NCI-H345 (cell line): ENCODE measurements around the gene ARHGEF10L.

Experiments
- DNase-seq: peaks from one replicate; lab custom pipeline; 2025; lab: John Stamatoyannopoulos, UW

ARHGEF10L gene

DNA sequence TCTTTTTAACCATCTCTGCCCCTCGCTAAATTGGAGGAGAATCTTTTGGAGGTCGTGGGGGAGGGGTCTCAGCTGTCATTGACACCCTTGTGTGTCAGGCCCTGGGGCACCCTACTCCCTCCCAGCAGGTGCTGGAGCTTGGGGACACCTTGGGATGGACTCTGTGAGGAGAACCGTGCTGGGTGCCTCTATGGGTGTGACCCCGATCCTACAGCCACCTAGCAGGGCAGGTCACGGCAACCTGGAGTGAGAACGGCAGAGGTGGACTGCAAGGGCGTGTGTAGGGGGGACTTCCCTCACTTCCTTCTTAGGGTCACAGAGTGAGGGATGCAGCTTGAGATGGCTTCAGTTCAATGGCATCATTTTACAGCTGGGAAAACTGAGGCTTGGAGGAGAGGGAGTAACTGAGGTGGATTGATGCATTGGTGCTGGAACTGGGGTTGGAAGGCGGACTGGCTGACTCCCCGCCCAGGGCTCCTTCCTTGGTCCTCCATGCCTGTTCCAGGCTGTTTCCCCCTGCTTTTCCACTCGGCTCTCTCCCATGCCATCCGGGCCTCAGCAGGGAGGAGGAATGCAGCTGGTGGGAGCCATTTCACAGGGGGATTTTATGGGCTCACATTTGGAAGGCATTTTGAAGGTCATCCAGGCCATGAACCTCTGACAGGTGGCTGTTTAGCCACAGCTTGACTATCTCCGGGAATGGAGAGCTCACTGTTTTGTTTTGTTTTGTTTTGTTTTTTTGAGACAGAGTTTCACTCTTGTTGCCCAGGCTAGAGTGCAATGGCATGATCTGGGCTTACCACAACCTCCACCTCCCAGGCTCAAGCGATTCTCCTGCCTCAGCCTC, 18.8 kb upstream of the ARHGEF10L start:
- no peak for DNase-seq

DNA sequence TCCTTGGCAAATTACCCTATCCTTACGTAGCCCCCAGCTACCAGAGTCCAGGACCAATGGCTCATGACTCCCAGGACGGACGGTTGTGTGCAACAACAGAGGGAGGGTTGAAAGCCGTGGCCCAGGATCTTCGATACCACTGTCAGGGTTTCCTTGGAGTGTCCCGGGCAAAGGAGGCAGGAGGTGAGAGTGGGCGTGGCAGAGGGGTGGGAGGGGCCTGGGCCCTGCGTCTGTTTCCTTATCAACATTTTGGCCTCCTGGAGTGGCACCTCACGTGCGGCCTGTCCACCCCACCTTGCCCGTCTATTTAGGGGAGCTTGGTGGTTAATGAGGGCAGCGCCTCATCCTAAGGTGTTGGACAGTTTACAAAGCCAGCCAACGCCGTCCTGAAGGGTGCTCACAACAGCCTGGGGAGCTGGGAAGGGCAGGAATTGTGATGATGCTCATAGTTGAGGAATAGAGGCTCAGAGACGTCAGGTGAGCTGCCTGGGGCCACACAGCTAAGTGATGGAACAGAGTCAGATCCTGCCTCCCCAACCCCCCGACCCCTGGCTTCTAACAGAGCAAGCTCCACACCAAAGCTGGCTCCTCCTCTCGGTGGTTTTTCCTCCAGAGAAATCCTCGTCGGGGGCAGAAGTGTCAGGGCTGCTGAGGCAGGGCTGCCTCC, 17.4 kb upstream of the ARHGEF10L start:
- no peak for DNase-seq

DNA sequence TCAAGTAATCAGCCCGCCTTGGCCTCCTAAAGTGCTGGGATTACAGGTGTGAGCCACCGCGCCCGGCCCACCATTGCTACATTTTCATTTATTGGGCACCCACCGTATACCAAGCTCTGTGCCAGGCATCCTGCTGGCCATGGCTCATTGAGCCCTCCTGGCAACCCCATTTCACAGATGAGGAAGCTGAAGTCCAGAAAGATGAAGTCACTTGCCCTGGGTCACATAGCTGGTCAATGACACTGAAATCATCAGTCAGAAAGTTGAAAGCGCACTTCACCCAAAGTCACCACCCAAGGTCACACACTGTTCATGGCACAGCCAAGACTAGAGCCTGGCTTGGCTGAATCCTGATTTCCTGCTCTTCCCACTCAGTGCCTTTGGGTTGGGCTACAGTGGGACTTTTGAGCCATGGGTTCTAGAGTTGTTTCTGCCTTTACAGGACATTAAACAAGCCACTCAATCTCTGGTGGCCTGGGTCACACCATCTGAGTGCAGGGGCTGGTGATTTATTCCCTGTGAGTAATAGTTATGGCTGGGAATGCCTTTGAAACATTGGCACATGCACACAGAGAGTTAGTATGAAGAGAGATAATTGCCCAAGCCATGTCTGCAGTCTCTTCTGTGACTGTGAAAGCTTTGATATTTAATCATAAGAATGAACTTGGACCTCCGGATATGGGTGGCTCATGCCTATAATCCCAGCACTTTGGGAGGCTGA, 16.0 kb upstream of the ARHGEF10L start:
- DNase-seq: no peak

DNA sequence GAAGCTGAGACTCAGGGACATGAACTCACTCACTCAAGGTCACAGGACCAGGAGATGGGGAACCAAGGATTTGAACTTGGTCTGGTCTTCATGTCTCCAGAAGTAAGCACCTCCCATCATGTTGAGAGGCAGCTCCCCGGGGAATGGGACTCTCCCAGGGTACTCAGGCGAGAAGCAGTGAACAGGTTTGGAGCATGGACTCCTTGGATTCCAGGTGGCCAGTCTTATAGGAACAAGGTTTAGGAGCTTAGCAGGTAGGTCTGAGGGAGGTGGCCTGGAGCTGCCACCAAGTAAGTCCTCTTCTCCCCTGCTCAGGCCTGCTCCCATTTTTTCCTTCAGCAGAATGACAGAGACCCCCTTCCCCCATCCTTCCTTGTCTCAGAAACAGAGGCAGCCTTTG, 14.9 kb upstream of the ARHGEF10L start:
- no peak for DNase-seq

DNA sequence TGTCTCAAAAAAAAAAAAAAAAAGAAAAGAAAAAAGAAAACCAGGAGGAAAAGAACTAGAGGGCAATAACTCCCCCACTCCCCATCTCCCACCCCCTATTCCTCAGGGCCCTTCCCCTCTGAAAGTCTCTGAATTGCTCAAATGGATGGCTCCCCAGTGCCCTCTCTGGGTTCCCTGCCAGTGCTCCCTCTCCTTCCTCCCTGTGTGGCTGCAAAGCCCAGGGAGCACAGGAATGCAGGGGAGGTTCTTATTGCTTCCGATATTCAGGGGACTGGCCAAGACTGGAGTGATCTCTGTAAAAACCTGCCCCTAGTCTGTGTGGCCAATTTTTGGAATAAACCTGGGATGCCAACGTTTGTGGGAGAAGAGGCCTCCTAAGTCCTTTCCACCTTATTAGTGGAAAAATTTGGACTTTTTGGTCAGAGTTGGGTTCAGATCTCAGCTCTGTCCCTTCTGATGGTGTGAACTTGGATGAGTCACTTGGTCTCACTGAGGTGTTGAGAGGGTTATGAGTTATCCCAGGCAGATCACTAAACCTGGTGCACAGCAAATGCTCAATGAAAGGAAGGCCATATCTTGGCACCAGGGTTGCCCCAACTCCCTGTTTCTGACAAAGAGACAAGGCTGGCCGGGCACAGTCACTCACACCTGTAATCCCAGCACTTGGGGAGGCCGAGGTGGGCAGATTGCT, 13.4 kb upstream of the ARHGEF10L start:
- DNase-seq: no peak

DNA sequence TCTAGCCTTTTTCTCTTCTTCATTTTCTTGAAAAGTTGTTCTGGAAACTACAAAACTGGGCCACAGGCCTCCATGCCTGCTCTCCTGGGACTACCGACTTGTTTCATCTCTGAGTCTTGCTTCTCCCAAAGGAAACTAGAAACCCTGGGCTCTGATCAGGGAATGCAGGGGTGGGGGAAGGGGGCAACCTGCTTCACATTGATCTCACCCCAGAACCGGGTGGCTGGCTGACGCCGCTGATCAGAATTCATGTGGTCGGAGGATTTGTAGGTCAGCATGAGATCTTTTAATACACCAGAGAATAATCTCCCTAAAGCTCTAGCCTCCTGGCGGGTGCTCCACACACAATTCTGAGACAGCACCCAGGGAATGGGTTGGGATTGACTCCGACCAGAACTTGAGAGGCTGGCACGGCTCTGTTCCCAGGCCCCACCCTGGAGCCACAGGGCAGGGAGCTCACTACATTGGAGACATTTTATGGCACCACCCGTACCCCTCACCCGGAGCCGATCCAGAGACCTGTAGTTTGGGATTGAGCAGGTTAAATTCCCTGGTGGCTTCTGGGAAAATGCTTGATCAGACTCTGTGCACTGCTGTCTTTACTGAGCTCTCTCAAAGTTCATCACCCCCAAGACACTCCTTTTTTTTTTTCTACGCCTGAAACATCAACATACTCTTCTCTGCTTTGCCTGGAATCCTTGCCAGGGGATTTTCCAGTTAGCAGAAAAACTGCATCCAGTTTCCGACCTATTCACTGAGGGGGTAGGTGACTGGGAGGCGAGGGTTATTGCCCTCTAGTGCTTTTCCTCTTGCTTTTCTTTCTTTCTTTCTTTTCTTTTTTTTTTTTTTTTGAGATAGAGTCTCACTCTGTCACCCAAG, 12.2 kb upstream of the ARHGEF10L start:
- DNase-seq: no peak

DNA sequence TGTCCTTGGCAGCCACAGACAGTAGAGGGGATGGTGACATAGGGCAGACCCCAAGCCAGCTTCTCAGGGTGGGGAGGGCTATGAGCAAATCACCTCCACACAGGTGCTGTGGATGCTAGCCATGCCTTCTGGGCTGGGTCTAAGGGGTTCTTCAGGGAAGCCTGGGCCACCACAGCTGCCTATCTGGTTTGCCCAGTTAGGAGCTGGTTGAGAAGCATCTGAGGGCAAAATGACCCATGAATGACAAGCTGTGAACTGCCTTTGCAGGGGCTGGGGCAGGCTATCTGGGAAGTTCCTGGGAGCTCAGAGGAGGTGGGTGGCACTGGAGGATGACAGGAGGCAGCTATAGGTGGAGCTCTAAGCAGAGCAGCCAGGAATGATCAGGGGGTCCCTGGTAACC, 10.1 kb upstream of the ARHGEF10L start:
- DNase-seq: no peak

DNA sequence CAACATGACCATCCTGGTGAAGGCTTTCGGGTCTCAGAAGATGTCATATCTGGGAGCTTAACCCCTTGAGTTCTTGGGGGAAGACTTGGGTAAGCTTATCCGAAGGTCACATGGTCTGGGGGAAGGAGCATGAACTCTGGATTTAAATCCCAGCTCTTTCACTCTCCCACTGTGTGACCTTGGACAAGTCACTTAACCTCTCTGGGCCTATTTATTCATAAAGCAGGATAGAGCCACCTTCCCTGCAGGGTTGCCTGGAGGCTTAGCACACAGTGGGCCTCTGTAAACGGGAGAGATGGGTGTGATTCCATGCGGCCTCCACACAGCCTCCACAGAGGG, 8.2 kb upstream of the ARHGEF10L start:
- DNase-seq: no peak

DNA sequence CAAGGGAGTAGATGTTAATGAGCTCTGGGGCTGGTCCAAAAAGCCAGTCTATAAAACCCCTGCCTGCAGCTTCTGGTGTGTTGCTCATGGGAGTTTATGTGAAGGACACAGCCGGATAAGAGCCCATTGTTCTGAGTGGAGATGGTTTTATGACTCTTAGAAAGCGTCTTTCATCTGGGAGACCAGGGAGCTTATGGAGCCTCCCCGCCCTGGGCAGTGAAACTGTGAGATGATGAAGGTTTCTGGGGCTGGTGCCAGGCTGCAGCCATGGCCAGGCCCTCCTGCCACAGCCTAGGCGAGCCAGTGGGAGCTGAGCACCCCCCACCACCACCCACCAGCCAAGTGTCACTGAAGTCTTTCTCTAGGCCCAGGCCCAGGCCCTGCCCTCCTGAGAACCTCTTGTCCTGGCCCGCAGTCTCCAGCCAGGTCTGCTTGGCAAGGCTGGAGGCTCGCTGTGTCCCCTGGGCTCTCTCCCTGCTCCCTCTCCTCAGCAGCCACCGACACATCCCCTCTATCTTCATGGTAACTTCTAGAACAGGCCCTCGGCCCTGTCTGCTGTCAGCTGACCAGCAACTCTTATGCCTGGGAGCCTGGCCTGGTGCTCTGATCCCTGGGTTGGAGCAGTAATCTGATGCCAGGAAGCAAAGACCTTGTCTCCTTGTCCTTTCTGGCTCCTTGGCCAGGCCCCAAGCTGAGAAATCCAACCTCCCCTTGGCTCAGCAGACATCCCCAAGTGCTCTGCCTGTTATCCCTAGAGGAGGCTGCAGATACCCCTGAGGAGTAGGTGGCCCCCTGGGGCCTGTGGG, 7.6 kb upstream of the ARHGEF10L start:
- no peak for DNase-seq

DNA sequence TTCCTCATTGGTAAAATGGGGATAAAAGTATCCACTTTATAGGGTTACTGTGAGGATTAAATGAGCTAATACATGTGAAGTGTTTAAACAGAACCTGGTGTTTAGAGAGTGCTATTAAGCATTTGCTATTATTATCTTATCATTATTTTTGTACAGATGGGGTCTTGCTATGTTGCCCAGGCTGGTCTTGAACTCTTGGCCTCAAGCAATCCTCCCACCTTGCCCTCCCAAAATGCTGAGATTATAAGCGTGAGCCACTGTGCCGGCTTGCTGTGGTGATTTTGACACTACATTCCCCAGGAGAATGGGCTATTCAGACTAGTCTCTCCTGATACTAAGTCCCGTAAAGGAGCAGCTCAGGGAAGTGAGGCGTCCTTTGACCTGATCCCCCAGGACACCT, 6.3 kb upstream of the ARHGEF10L start:
- DNase-seq: no peak

DNA sequence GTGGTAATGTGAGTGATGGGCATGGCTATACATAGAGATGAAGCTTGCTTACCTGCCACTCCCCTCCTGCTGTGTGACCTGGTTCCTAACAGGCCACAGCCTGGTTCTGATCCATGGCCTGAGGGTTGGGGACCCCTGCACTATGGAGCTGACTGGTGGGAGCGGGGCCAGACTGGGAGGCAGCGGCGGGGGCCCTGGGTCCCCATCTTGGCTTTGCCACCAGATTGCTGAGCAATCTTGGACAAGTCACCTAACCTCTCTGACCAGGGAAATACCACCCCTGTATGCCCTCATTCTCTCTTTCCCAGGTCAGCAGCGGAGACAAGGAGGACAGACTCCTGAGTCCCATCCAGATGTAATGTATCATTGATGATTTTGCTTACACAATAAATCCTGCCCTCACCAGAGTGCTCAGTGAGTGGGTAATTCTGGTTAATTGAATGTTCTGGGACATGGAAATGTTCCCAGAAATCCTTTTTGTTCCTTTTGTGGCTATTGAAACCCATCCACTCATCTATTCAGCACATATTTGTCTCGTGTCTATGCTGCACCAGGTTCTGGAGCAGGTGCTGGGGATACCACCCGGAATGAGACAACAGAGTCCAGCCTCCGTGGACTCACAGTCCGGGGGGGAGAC, 4.1 kb upstream of the ARHGEF10L start:
- no peak for DNase-seq

DNA sequence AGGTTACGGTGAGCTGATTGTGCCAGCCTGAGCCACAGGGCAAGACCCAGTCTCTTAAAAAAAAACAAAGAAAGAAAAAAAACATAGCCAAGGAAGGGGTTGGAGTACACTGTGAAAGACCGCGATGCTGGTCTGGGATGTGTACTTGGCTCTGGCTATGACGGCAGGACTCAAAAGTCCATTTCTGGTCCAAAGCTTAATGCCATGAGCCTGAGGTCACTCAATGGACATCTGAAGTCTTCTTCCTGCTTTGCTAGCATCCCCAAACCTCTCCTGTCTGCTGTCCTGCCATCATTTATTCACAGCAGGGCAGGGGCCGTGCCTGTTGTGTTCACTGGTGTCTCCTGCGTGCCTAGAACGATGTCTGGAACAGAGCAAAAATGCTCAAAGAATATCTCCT, 1.5 kb upstream of the ARHGEF10L start:
- DNase-seq: no peak

DNA sequence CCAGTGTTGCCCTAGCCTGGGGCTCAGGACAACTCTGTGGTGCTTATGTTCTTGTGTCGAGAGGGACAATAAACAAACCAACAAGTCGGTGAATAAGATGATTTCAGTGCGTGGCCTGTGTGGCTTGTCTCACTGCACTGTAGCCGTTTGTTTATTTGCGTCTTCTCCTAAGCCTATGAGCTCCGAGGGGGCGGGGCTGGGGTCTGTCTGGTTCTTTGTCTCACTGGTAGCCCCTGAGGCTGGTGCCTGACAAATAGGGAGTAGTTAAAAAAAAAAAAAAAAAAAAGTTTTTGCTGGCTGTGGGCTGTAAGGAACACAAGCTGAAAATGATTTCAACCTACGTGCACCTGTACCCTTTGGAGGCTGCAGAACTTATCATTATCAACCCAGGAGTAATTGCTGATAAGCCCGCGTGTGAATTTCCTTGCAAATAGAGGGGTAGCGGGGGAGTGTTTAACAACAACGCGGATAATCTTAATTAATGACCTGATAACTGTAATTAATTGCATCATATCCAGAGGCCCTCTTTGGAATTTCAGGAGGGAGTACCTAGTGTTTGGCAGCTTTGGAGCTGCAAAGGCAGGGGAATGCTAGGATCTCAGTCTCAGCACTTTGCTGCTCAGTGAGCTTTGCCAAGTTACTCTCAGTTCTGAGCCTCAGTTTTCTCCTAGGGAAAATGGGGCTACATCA, 925 bp upstream of the ARHGEF10L start:
- DNase-seq: no peak

DNA sequence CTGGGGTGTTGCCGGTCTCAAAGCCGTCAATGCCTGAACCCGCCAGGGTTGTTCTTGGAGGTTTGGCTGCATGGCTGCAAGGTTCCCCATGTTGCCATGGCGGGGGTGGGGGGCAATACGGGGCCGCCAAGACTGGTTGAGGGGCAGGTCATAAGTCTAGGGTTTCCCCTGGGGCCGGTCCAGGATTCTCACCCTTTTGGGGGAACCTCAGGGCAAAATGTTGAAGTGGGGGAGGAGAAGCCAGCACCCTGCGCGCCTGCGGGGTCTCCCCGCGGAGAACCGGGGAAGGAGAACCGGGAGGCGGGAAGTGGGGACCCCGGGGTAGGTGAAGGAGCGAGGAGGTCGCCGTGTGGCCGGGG, 401 bp upstream of the ARHGEF10L start:
- DNase-seq: no peak

DNA sequence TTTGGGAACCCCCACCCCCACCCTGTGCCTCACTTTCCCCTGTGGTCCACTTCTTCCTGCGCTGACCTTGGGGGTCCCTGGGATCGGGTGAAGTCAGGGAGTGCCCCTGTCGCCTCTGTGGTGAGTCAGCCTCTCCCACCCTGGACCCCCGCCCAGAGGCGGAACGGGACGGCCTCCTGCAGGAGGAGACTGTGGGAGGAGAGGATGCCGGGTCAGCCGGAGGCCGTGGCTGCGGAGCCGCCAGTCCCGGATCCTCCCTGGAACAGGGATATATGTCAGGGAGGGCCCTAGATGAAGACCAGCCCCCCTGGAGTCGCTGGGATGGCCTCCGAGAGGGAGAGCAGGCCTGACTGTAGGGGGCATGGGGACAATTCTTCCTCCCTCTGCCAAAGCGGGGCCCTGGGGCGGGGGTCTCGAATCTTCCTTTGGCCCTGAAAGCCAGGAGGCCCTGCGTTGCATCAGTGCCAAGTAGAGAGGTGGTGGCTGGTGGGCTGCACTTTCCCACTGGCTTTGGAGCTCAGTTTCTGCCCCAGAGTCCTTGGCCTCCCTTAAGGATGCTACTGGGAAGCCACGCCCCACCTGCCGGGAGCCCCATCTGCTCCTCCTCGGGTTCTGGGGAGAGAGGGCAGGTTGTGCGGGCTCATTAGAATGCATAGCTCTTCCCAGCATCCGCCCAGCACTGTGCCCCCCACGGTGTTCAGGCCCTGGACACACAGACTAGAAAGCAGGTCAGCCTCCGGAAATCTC, 930 bp downstream of the ARHGEF10L start:
- peak; percentile 23 for DNase-seq

DNA sequence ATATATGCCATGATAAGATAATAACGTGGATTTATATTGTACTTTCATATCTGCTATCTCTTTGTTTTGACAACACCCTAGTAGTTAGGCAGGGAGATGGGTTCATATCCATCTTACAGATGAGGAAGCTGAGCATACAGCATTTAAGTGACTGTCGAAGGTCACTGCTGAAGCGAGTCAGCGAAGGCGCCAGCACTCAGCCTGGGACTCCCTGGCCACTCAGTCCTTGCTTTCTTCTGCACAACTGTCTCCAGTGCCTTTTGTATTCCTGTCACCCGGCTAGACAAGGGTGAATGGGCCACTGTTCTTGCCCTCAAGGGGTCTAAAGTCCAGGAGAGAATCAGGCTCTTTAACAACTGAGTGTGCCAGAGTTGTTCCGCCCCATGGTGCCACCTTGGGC, 3.1 kb downstream of the ARHGEF10L start:
- DNase-seq: no peak

DNA sequence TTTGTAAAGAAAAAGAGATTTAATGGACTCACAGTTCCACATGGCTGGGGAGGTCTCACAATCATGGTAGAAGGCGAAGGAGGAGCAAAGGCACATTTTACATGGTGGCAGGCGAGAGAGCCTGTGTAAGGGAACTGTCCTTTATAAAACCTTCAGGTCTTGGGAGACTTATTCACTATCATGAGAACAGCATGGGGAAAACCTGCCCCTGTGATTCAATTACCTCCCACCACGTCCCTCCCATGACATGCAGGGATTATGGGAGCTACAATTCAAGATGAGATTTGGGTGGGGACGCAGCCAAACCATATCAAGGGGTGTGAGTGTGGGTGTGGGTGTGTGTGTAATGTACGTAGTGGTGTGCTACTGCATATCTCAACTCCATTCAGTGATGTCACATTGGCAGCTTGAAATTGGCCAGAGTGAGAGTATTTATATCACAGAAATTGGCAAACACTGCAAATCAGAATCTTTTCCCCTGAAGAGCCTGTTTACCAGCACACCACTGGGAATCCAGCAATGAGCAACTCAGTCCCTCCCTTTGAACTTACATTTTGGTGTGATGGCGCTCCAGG, 5.4 kb downstream of the ARHGEF10L start:
- no peak for DNase-seq

DNA sequence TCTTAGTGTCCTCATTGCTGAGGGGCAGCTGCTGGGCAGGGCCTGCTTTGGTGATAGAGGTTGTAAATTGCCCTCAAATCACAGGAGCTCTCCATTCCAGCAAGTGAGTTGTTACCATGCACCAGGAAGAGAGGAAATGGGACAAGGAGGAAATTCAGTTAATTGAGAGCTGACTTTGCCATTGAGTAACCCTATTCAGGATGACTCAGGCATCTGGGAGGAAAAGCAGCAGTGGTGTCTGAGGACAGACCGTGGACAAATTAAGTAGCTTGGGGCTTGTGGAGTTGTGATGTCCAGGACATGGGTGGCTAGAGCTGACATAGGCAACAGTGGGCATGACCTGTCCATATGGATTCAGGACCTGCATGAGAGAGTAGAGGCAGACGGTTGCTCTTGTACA, 5.9 kb downstream of the ARHGEF10L start:
- no peak for DNase-seq
